Hepatic stellate cell (primary cell): ENCODE measurements around the gene DCAKD.

Source experiments
- DNase-seq: peaks from one replicate; pipeline ENCODE4 v3.0.0; 2011; ENCODE audit warnings: low spot score

The DCAKD gene

GRCh38 chr17:45051060-45051719 lies at the start of gene DCAKD:
Gene DCAKD (minus strand): TSS chr17:45051632. CDS start chr17:45034885, 16,747 bp downstream.
- DNase-seq = peak; percentile 92

- DNase-seq = peak; percentile 91
Observed at GRCh38 chr17:45098869-45099616, 47.6 kb upstream of the DCAKD start.

- DNase-seq = no peak
Observed at GRCh38 chr17:45098081-45098868, 46.8 kb upstream of the DCAKD start.

GRCh38 chr17:45096926-45097325 lies 45.5 kb upstream of the DCAKD start:
- no peak for DNase-seq

GRCh38 chr17:45096141-45096540 lies 44.7 kb upstream of the DCAKD start:
- DNase-seq = peak; percentile 51

- no peak for DNase-seq
Observed at GRCh38 chr17:45093444-45094110, 42.1 kb upstream of the DCAKD start.

- DNase-seq = peak; percentile 99
Observed at GRCh38 chr17:45092911-45093430, 41.5 kb upstream of the DCAKD start.

- peak; percentile 15 for DNase-seq
Observed at GRCh38 chr17:45091778-45092425, 40.5 kb upstream of the DCAKD start.

- no peak for DNase-seq
Observed at GRCh38 chr17:45090711-45091110, 39.3 kb upstream of the DCAKD start.

GRCh38 chr17:45088741-45089140 lies 37.3 kb upstream of the DCAKD start:
- DNase-seq = no peak

- no peak for DNase-seq
Observed at GRCh38 chr17:45087978-45088377, 36.5 kb upstream of the DCAKD start.

- DNase-seq = peak; percentile 57
Observed at GRCh38 chr17:45087504-45087975, 36.1 kb upstream of the DCAKD start.

GRCh38 chr17:45086865-45087503 lies 35.6 kb upstream of the DCAKD start:
- DNase-seq = no peak

GRCh38 chr17:45086391-45086790 lies 35.0 kb upstream of the DCAKD start:
- no peak for DNase-seq

GRCh38 chr17:45081047-45081703 lies 29.7 kb upstream of the DCAKD start:
- no peak for DNase-seq

GRCh38 chr17:45077643-45078042 lies 26.2 kb upstream of the DCAKD start:
- no peak for DNase-seq

GRCh38 chr17:45073414-45074070 lies 22.1 kb upstream of the DCAKD start:
- DNase-seq = no peak

GRCh38 chr17:45070809-45071208 lies 19.4 kb upstream of the DCAKD start:
- no peak for DNase-seq

- DNase-seq = no peak
Observed at GRCh38 chr17:45070001-45070400, 18.6 kb upstream of the DCAKD start.

GRCh38 chr17:45067637-45068036 lies 16.2 kb upstream of the DCAKD start:
- no peak for DNase-seq
